ENCODE measurements around the gene CUZD1.
A peak's percentile ranks its signal among the peaks of the same experiment; 100 is the strongest.

The CUZD1 gene

DNA sequence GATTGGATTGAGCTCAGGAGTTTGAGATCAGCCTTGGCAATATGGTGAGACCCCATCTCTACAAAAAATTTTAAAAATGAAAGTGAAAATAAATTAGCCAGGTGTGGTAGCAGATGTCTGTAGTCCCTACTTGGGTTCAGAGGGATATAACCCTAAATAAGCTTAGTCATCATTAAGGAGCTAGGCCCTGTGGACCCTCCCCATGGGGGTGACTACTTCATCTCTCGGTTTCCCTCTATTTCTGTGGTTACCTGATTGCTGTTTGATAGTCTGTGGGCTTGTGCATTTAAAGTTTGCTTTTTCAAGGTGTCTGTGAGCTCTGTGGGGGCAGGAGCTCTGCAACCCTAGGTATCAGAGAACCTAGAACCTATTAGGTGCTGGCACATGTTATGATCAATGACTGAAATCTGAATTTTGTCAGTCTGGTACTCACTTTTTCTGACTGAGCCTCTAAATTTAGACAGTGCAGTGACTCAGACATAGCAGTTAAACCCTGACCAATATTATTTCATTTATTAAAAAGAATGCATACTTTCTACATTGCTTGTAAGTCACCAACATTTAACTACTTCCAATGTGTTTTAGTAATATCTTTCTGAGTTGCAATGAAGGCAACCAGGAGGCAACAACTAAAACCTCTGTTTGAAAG is 8.1 kb upstream of the CUZD1 start:
- TF ChIP-seq FOXP2 (optimal IDR thresholded peaks at IDR 0.05; ENCODE audit: borderline replicate concordance, extremely low read depth, extremely low read length, insufficient read depth) (no peak), TAF1 (IDR thresholded peaks at IDR 0.05; ENCODE audit: borderline replicate concordance, insufficient read depth, low read length) (no peak), SIN3A (IDR thresholded peaks at IDR 0.05; ENCODE audit: borderline replicate concordance, insufficient read depth, low read length) (no peak), POLR2AphosphoS5 (IDR thresholded peaks at IDR 0.05; ENCODE audit: low read depth, low read length) (no peak)

DNA sequence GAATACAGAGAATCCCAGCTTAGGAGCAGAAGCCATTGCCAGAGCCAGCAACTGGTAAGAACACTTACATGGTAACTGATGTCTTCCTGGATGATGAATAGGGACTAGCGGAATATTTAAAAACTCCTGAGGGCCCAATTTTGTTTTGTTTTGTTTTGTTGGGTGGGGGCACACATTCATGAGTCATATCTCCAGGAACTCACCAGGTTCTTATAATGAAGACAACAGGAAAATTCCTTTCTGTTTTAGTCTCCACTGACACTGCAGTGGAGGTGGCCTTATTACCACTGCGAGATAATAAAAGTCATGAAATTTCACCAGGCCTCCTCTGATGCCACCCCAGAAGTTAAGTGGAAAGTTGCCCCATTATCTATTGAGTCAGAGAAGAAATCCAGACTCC is 6.6 kb upstream of the CUZD1 start:
- no peak for TF ChIP-seq POLR2AphosphoS5 (IDR thresholded peaks at IDR 0.05; ENCODE audit: low read depth, low read length)
- no peak for TF ChIP-seq TAF1 (IDR thresholded peaks at IDR 0.05; ENCODE audit: borderline replicate concordance, insufficient read depth, low read length)
- TF ChIP-seq, protein P1, sequence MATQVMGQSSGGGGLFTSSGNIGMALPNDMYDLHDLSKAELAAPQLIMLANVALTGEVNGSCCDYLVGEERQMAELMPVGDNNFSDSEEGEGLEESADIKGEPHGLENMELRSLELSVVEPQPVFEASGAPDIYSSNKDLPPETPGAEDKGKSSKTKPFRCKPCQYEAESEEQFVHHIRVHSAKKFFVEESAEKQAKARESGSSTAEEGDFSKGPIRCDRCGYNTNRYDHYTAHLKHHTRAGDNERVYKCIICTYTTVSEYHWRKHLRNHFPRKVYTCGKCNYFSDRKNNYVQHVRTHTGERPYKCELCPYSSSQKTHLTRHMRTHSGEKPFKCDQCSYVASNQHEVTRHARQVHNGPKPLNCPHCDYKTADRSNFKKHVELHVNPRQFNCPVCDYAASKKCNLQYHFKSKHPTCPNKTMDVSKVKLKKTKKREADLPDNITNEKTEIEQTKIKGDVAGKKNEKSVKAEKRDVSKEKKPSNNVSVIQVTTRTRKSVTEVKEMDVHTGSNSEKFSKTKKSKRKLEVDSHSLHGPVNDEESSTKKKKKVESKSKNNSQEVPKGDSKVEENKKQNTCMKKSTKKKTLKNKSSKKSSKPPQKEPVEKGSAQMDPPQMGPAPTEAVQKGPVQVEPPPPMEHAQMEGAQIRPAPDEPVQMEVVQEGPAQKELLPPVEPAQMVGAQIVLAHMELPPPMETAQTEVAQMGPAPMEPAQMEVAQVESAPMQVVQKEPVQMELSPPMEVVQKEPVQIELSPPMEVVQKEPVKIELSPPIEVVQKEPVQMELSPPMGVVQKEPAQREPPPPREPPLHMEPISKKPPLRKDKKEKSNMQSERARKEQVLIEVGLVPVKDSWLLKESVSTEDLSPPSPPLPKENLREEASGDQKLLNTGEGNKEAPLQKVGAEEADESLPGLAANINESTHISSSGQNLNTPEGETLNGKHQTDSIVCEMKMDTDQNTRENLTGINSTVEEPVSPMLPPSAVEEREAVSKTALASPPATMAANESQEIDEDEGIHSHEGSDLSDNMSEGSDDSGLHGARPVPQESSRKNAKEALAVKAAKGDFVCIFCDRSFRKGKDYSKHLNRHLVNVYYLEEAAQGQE (IDR thresholded peaks at IDR 0.05; ENCODE audit: insufficient read depth in 1 of 2, low read depth in 2 of 2, low read length in 2 of 2), result no peak
- no peak for TF ChIP-seq SIN3A (IDR thresholded peaks at IDR 0.05; ENCODE audit: borderline replicate concordance, insufficient read depth, low read length)
- TF ChIP-seq FOXP2 (optimal IDR thresholded peaks at IDR 0.05; ENCODE audit: borderline replicate concordance, extremely low read depth, extremely low read length, insufficient read depth), result no peak

DNA sequence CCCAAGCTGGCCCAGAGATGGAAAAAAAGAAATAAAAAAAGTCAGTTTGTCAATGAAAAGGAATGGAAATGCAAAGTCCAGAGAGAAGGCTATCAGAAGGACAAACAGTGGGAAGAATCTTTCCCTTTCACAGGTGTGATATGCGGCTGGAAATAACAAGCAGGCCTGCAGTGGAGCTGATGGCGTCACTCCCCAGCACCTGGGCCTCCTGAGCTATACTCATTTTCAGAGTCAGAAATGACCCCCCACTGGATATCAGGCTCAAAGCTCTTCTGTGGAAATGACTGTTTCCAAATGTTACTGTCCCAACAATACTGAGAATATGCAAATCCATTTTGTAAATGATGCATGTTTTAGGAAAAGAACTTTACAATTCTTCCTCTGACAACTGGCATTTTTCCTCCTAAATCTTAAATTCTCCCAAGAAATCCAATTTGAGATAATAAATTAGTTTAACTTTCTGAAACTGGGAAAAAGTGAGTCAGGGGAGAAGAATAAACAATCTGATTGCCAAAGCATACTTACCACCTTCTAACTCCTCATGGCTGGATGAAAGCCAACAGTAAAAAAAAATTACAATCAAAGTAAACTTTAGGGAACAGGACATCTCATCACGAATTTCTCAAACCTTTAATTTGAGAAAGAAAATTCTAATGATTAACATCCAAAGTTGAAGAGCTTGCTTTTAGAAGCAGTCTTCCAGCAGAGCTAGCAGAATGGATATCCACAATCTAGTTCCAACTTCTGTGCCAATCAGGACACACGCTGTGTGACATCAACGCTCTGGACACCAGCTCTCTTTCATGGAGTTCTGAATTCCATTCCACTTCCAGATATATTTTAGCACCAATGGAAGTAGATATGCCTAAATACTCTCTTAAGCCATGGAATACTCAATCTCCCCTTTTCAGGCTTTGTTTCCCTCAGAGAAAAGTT is 5.3 kb upstream of the CUZD1 start:
- no peak for TF ChIP-seq POLR2AphosphoS5 (IDR thresholded peaks at IDR 0.05; ENCODE audit: low read depth, low read length)
- TF ChIP-seq SIN3A (IDR thresholded peaks at IDR 0.05; ENCODE audit: borderline replicate concordance, insufficient read depth, low read length), result no peak
- TF ChIP-seq, protein P1 (IDR thresholded peaks at IDR 0.05; ENCODE audit: insufficient read depth in 1 of 2, low read depth in 2 of 2, low read length in 2 of 2), result no peak
- no peak for TF ChIP-seq TAF1 (IDR thresholded peaks at IDR 0.05; ENCODE audit: borderline replicate concordance, insufficient read depth, low read length)
- no peak for TF ChIP-seq FOXP2 (optimal IDR thresholded peaks at IDR 0.05; ENCODE audit: borderline replicate concordance, extremely low read depth, extremely low read length, insufficient read depth)

DNA sequence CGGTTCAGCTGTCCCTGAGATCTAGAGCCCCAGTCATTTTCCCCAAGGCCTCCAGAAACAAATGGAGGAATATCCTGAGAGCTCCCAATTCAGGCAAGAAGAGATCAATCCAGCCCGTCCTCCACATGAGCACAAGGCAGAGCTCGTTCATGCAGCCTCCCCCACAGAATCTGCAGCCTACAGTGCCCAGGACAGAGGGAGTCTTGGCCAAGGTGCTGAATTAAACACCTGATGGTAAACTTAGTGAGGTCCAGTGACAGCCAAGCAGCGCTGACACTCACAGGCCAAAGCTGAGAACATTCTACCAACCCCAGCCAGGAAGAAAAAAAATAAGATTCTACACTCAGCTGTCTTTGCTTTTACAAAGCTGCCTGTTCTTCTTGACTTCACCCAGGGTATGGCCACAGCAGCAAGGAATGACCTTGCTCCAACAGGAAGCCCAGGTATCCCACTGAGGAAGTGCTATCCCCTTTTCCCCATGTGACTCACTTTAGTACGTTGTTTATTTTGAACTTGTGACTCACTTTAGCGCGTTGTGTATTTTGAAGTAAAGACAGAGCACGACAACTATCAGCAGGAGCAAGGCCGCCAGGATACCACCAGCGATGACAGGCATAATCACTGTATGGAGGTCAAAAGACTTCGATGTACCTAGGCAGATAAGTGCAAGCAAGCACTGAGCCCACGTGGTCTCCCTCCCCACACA is 4.4 kb upstream of the CUZD1 start:
- no peak for TF ChIP-seq FOXP2 (optimal IDR thresholded peaks at IDR 0.05; ENCODE audit: borderline replicate concordance, extremely low read depth, extremely low read length, insufficient read depth)
- TF ChIP-seq, protein P1 (IDR thresholded peaks at IDR 0.05; ENCODE audit: insufficient read depth in 1 of 2, low read depth in 2 of 2, low read length in 2 of 2), result peak in 1 of 2 experiments; percentile 60; a peak in 1 of 4 replicates

DNA sequence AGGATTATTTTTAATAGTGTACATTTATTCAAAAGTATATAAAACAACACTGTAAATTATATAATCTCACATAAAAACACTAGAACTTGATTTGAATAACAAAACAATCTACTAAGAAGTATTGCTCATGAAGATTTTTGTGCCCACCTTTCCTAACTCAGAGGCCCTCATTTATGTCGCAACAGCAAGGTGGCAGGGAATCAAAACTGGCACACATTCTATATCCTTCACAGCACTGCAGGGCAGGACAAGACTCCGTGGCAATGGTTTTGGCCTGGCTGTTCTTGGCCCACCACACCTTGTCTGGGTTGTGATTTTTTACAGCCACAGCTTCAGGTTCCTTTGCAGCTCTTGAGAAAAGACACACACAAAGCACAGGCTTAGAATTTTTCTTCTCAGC is 3.4 kb upstream of the CUZD1 start:
- TF ChIP-seq TAF1 (IDR thresholded peaks at IDR 0.05; ENCODE audit: borderline replicate concordance, insufficient read depth, low read length) (no peak), SIN3A (IDR thresholded peaks at IDR 0.05; ENCODE audit: borderline replicate concordance, insufficient read depth, low read length) (no peak), FOXP2 (optimal IDR thresholded peaks at IDR 0.05; ENCODE audit: borderline replicate concordance, extremely low read depth, extremely low read length, insufficient read depth) (no peak), POLR2AphosphoS5 (IDR thresholded peaks at IDR 0.05; ENCODE audit: low read depth, low read length) (no peak)
- TF ChIP-seq, protein P1 (IDR thresholded peaks at IDR 0.05; ENCODE audit: insufficient read depth in 1 of 2, low read depth in 2 of 2, low read length in 2 of 2), result no peak
